HG03354 (cell line): ENCODE results near the gene GFOD2.
"Not testable (repeated sequence)": the region's sequence is repeated elsewhere in the genome, so short reads cannot be mapped to it uniquely, and the experiment has no call there.

Source experiments
- ATAC-seq: cut with Tn5 transposase; IDR thresholded peaks from one replicate; pipeline ENCODE4 v1.9.1; 2021; ENCODE audit warnings: mild to moderate bottlenecking; ENCODE audit not compliant: unreplicated experiment, poor library complexity, severe bottlenecking

GFOD2 gene, protein sequence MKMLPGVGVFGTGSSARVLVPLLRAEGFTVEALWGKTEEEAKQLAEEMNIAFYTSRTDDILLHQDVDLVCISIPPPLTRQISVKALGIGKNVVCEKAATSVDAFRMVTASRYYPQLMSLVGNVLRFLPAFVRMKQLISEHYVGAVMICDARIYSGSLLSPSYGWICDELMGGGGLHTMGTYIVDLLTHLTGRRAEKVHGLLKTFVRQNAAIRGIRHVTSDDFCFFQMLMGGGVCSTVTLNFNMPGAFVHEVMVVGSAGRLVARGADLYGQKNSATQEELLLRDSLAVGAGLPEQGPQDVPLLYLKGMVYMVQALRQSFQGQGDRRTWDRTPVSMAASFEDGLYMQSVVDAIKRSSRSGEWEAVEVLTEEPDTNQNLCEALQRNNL

DNA sequence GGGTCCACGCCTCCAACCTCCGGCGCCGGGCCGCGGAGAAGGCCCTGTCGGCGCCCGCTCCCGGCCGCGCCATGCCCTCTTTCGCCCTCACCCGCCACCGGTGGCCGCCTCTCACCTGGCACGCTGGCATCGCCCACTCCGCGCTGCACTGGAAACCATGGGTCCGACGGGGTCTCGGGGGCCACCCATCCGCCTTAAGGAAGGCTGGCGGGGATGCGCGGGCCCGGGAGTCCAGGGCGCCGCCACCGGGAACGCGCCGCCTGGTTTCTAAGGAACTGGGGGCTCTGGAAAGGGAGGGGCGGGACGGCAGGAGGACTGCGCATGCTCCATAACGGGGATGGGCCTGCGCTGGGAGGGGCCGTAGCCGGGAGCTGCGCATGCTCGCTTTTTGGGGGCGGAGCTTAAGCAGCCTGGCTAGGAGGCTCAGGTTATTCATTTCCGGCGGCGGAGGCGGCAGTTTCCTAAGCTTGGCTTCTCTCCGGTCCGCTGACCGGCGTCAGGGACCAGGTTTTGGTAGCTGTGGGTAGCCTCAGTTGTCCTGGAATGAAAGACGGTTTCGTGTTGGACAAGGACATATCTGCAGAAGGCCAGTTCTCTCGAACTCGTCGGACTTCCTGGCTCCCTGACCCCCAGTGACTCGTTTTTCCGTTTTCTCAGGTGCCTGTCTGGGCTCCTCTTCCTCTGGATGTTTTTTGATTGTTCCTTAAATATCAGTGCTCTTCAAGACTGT lies at the start of gene GFOD2:
Gene GFOD2, minus strand, starts transcription at position 269 of the 730 bp plus-strand sequence. CDS start 33,601 bp downstream, outside the sequence.
- peak; percentile 84 for ATAC-seq

DNA sequence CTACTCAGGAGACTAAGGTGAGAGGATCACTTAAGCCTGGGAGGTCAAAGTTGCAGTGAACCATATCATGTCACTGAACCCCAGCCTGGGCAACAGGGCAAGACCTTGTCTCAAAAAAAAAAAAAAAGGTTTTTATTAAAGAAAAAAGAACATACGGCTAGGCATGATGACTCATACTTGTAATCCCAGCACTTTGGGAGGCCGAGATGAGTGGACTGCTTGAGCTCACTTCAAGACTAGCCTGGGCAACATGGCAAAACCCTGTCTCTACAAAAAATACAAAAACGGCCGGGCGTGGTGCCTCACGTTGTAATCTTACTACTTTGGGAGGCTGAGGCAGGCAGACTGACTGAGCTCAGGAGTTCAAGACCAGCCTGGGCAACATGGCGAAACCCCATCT lies 48.8 kb upstream of the GFOD2 start:
- no peak for ATAC-seq

DNA sequence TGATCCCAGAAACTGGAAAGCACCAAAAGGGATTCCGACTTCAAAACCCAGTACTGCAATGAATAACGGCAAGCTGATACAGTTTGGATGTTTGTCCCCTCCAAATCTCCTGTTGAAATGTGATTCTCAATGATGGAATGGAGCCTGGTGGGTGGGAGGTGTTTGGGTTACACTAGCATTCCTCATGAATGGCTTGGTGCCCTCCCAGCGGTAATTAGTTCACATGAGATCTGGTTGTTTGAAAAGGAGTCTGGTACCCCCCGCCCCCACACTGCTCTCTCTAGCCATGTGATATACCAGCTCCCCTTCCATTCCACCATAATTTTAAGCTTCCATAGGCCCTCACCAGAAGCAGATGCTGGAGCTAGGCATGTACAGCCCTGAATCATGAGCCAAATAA lies 47.2 kb upstream of the GFOD2 start:
- ATAC-seq: no peak

DNA sequence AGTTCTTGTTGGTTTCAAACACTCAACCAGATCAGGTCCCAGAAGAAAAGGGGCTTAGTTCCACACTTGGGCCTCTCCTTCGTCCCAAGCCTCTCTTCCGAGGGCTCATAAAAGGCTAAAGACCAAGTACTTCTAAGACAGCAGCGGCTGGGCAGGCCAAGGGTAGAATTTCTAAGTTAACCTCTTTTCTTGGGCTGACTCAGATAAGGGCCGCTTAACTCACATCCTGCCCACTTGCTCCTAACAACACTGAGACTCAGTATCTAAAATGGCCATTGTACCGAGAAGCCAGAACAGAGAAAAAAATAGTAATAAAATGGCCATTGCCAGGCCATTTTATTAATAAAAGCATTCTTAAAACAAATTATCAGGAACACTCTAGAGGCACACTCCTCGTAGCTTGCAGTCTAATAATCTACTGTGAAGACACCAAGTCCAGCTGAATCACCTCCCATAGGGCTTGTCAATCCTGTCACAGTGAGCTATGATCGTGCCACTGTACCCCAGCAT lies 45.1 kb upstream of the GFOD2 start:
- no peak for ATAC-seq

DNA sequence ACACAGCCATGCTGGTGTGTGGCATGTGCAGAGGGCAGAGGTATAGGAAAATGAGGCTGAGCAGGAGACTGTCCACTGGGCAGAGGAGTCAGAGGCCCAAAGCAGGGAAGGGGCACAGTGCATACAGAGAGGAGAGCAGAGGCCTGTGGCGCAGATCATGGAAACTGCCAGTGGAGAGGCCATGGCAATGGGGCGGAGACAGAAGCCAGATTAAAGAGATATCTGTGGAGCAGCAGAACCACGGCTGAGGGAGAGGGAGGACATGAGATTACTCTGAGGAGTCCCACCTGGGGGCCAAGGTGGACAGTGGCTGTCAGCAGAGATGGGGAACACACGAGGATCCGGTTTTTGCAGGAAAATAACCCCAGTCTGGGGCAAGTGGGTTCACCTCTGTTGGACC lies 44.0 kb upstream of the GFOD2 start:
- ATAC-seq: no peak

DNA sequence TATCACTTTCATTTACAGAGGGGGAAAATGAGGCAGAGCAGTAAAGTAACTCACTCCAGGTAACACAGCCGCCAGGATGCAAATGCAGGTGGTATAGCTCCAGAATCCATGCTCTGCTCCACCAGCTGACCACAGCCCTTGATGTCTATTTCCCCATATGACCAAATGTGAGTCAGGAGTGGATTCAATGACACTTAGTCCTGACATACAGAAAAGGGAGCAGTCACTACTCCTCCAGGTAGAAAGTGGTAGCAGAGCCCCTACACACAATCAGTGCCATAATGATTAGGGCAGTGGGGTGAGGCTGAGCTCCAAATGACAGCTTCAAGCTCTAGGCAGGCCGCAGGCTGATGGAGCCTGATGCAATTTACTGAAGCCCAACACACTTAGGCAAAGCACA lies 43.3 kb upstream of the GFOD2 start:
- no peak for ATAC-seq

DNA sequence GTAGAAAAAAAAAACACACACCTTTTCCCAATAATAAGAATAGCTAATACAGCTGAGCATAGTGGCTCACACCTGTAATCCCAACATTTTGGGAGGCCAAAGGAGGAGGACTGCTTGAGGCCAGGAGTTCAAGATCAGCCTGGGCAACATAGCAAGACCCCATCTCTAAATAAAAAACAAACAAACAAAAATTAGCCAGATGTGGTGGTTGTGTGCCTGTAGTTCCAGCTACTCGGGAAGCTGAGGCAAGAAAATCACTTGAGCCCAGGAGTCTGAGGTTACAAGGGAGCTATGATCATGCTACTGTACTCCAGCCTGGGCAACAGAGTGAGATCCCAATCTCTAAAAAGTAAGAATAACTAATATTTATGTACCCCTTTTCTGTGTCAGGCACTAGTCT lies 42.8 kb upstream of the GFOD2 start:
- no peak for ATAC-seq

DNA sequence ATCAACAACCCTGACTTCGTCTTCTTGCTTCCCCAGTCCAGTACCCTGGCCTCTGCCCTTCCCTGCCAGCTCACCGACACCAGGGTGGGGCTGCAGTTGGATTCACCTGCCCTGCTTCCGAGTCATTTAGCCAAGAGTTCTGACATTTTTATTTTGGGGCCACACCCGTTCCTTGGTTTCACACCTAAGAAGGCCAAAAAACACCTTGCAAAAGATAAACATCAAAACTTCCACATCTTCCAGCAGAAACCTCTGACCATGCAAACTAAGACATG lies 41.8 kb upstream of the GFOD2 start:
- ATAC-seq: no peak

DNA sequence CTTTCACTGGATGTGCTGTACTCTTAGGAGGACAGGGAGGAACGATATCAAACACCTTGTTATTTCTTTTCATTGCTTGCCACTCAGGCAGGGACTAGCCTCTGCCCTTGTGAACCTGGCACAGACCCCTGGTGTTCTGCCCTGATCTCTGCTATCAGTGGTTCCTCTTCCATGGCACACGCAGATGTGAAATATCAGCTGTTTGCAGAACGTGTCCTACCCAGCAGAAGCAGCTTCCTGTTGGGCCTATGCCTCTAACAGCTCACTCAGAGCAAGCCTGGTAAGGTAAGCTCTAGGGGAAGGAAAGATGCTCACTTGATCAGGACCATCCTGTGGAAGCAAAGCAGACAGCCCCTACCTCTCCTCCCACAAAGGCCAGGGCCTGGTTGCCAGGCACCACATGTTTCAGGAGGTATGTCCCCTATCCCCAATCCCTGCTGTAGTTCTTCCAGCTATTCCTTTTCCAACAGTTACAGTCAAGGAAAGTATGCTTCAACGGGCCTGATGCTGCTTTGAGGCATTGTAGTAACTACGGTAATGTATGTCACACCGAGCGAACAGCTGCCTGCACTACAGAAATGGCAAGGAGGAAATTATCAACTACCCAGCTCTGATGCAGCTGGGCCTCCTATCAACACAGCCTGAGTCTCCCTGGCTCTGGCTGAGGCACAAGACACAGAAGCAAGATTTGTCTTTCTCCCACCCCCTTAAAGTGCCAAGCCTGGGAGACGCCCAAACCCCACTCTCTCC lies 41.3 kb upstream of the GFOD2 start:
- ATAC-seq: no peak

DNA sequence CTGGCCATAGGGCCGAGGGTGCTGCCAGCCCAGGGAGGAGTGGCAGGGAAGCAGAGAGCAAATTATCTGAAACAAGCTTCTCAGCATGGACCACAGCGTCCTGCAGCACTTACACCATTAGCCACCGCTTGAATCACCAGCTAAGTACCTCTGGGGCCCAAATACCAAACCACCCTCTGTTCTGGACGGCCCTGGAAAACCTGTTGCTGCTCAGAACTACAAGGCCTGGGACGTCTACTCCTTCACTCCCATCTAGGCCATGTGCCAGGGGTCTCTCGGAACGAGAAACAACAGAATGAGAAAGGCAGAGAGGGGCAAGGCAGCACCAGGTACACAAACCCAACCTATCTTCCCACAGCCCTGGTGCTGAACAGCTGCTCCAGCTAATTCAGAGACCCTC lies 39.9 kb upstream of the GFOD2 start:
- no peak for ATAC-seq

DNA sequence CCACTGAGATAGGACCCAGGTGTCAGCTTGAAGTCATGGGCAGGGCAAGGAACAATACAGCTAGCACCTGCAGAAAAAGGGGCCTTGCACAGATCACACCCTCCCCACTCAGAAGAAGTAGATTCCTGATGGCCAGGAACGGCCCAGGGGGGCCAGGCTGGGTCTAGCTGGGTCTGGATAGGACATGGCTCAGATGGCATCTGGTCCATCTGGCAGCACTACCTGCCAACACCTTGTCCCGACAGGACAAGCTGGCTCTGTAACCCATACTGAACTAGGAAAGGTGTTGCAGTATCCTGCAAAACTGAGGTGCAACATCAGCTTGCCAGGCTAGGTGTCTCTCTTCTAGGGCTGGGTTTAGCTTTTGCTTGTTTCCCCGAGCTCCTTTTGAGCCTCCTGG lies 38.9 kb upstream of the GFOD2 start:
- ATAC-seq: no peak

DNA sequence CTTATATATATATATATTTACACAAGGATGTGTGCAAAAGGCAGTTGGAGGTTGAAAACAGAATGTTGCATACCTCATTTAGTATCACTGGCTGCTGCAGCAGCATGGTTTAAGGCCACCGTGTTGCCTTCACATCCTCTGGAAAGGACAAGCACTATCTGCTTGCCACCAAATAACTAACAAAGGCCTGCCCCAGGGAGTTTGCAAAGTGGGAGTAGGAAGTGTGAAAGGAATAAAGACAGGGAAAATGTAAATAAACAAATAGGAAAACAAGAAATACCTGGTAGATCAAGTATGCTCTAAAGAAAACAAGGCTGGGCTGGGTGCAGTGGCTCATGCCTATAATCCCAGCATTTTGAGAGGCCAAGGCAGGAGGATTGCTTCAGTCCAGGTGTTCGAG lies 33.5 kb upstream of the GFOD2 start:
- no peak for ATAC-seq

DNA sequence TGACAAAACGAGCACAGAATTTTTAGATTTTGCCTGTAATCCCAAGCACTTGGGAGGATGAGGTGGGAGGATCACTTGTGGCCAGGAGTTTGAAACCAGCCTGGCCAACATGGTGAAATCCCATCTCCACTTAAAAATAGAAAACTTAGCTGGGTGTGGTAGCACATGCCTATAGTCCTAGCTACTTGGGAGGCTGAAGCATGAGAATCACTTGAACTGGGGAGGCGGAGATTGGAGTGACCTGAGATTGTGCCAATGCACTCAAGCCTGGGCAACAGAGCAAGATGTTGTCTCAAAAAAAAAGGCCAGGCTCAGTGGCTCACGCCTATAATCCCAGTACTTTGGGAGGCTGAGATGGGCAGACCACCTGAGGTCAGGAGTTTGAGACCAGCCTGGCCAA lies 32.2 kb upstream of the GFOD2 start:
- not testable (repeated sequence) for ATAC-seq

DNA sequence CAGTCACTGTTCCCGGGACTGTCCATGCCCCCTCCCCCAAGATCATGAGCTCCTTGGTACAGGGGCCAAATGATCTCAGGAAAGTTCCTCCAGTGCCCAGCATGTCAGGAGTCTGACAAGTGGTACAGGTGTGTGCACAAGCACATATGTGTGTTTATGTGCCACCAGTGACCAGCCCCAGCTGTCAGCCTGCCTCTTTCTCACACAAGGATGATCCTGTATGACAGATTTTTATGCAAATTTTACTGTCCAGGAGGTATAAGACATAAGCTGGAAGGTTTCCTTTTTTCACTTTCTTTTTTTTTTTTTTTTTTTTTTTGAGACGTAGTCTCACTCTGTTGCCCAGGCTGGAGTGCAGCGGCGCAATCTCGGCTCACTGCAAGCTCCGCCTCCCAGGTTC lies 31.4 kb upstream of the GFOD2 start:
- peak; percentile 74 for ATAC-seq

DNA sequence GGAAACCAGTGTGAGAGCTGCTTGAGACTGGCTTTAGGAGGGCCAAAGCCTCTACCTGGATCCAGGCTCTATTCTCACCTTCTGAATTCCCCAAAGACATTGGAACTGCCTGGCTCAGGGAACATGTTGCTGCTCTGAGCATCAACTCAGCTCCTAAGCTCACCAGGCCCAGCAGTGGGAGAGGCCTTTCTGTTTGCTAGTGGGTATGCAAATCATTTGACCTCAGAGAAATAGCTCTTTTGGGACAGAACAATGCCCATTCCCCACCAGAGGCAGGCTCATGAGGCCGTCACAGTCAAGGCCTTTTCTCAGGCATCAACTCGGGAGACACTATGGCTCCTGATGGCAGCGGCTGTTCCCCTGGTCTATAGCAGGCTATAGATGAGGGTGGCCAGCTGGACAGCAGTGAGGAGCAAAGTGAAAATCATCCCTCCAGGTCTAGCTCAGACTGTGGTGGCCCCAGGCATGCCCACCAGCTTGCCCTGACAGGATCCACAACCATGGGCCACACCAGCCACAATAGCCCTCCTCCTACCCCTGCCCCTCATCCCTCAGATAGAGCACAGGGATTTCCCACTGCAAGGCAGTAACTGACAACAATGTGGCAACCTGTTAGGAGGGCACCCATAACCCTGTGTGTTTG lies 30.4 kb upstream of the GFOD2 start:
- no peak for ATAC-seq

DNA sequence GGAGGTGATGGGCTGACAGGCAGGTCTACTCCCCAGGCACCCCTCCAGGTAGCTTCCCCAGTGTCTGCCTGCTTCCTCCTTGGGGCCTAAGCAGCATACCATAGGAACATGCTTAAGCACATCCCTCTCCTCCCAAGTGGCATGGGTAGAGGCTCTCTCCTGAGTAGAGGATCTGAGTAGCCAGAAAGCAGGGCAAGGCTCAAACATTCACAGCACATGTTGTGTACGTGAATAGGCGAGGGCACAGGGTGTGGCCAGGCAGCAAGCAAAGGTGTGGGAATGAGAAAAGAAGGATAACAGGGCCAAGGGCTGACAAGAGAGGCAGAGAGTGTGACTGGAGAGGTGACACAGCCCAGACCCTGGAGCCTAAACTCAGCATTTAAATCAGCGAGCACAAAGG lies 29.7 kb upstream of the GFOD2 start:
- no peak for ATAC-seq

DNA sequence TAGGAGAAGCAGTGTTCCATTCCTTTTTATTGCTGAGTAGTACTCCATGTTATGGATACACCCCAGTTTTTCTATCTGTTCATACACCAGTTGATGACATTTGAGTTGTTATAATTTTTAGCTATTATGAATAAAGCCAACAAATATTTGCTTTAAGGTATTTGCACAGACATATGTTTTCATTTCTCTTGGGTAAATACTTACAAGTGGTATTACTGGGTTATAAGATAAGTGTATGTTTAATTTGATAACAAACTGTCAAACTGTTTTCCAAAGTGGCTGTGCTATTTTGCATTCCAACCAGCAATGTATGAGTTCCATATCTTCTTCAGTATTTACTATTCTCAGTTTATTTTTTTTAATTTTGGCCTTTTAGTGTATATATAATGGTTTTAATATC lies 27.7 kb upstream of the GFOD2 start:
- ATAC-seq: no peak

DNA sequence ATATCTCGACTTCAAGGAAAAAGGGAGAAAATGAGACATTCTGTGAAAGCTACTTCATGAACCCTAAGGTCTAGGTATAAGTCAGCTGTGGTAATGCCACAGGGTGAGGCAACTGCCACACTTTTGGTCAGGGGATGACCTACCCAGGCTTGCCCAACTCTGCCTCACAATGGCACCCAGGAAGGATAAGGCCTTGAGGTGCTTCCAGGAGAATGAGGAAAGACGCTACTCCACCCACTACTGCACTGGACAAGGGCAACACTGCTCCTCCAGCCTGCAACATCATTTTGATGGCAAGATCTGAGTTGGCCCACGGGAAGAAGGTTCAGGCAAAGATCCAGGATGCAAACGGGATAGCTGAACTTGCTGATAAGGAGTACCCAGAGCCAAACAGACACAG lies 22.0 kb upstream of the GFOD2 start:
- no peak for ATAC-seq

DNA sequence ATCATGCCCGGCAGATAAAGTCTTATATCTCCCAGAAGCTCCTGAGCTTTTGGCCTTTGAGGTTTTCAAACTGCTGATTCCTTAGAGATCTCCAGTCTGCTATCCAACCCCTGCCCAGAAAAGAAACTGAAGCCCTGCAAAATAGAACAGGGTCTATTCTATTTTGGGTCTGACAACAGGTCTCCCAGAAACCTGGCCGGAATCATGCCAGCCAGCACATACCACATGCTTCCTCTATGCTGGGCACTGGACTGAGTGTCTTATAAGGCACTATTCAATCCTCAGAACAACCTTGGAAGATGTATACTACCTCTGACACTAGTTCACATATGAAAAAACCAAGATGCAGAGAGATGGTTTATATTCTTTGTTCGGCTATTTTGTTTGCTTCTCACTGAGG lies 21.3 kb upstream of the GFOD2 start:
- ATAC-seq: no peak

DNA sequence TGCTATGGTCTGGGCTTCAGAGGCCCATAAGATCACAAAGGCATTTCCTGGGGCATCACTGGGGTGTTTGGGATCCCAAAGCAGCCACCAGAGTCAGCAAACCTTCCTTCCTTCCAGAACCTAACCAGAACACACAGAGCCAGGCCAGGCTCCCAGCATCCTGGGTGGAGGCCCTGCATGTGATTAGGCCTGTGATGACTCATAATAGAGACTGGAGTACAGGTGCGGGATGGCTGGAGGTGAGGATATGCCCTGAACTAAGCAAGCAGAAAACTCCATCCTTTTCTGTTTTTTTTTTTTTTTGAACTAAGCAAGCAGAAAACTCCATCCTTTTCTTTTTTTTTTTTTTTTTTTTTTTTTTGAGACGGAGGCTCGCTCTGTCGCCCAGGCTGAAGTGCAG lies 17.7 kb upstream of the GFOD2 start:
- ATAC-seq: no peak
